Activated naive CD8-positive, alpha-beta T cell treated with anti-CD3 and anti-CD28 coated beads, Interleukin-2, amount 50 U/mL, for 16 hours (primary cell): ENCODE measurements around the gene PTPRM.

ENCODE experiments used
- DNase-seq: peaks from one replicate; pipeline ENCODE4 v3.0.0-alpha.2; 2020; ENCODE audit warnings: low read depth, low spot score

The PTPRM gene

GRCh38 chr18:8279781-8280330 is 712.7 kb downstream of the PTPRM start:
- DNase-seq: no peak

GRCh38 chr18:8283891-8284585 is 716.9 kb downstream of the PTPRM start:
- DNase-seq: no peak

DNA sequence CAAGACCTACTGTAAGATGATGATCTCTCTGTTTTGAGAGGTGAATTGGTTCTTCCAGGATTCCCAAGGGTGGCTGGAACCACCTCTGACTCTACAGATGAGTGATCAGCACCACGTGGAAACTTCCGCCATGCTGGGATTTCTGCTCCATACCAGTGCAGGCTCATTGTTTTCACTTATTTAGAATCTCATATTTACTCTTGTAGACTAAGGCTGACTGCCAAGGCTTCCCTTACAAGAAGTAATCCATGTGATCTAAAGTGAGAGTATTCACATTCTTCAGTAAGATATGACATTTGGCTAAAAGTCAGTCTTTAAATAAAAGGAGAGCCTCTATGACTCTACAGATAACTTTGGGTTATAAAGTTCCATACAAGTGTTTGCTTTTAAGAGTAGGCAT is 719.2 kb downstream of the PTPRM start:
- no peak for DNase-seq

DNA sequence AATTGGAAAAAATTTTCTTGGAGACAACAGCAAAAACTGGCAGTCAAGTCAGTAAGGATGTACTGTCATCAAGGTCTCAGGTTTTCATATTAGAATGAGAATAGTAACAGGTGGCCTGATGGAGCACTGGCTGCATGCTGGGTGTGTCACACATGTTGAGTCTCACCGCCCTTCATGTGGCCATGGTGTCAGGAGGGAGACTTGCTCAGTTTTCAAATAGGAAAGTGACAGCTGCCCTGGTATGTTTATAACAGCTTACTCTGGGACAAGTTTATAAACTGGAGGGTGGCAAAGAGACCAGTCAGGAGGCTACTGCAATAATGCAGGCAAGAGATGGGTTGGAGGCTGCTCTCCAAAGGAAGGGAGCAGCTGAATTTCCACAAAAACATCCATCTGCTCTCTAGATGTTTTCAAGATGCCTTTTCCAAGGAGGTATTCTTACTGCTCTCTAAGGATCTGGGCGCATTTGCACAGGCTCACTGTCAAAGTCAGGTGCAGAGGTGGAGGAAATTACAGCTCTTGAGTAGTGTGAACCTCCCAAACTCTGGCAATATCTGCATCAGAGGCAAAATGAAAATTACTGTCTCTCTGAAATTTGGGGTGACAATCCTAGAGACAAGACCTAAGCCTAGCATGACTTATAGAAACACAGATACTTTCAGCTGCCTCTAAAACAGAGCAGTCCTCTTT is 720.2 kb downstream of the PTPRM start:
- no peak for DNase-seq

- no peak for DNase-seq
Measured at GRCh38 chr18:8288472-8289195, 721.5 kb downstream of the PTPRM start.

DNA sequence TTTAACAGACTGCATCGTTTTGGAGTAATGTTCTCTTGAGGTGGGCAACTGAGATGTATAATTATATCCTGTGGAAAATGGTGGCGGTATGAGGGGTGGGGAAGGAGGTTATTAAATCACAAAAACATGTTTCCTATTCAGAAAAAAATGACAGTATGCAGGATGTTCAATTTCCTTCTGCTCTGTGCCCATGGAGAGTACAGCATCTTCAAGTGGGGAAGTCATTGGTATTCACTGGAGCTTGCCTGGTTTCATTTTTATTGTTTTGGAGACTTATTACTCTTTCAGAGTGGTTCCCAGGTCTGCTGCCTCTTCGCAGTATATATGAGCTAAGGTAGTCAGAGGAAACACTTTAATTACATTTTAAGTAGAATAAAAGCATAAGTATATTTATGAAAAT is 723.3 kb downstream of the PTPRM start:
- DNase-seq: no peak

DNA sequence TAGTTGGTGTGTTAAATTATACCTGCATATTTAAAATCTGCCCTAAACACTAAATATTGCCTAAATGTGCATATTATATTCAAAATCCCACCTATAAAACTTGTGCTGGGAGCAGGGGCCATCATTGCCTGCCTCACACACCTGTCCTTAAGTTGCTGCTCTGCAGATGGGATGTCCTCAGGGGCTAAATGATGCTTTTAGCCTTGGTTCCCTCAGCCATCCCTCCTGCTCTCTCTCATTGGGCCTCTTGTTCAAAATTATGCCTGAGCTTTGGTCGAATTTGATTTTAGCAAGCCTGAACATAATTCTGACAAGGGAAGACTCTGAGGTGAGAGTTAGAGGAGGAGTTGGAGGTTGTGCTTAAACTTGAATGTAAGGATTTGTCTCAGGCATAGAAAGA is 723.8 kb downstream of the PTPRM start:
- DNase-seq: no peak

- DNase-seq: no peak
Measured at GRCh38 chr18:8293184-8293583, 726.1 kb downstream of the PTPRM start.

GRCh38 chr18:8296886-8297616 is 729.9 kb downstream of the PTPRM start:
- no peak for DNase-seq

DNA sequence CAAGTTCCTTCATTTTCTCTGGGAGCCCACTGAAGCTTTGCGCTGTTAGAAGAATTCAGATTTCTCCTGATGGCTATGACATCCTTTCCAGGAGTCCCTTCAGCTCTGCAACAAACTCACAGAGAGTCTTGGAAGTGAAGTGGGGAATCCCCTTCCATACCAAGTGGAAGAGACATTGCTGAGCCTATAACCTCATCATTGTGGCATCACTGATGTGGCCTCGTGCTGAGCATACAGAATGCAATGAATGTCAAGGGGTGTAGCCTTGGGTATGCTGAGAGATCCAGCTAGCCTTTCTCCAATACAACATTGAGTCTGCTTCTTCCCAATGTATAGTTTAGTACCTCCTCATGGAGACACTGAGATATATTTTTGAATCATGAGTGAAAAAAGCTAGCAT is 731.1 kb downstream of the PTPRM start:
- DNase-seq: no peak

DNA sequence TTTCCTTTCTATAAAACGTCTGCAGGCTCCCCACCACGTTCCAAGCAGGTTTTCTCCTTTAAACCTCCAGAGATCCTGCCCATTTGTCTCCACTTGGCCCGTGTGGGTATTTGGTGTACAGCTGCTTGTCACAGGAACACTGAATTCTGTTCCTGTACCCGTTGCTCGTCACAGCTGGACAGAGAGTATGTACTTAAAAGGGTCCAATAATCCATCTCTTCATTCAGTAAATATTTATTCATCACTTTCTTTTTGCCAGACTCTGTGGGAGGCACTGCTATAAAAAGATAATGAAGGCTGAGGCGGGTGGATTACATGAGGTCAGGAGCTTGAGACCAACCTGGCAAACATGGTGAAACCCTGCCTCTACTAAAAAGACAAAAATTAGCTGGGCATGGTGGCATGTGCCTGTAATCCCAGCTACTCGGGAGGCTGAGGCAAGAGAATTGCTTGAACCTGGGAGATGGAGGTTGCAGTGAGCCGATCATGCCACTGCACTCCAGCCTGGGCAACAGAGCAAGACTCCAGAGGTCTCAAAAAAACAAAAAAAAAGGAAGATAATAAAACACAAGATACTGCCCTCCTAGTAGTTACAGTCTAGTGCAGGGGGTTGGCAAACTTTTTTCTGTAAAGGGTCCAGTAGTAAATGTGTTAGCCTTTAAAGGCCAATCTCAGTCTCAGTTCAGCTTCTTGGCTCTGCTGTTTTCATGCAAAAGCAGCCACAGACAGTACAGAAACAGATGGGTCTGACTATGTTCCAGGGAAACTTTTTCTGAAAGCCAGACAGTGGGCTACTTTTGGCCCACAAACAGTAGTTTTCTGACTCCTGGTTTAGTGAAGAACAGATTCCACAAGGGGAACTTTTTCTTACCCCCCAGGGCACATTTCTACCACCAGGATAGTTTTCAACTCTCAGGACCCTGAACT is 732.2 kb downstream of the PTPRM start:
- no peak for DNase-seq

- no peak for DNase-seq
Measured at GRCh38 chr18:8300751-8301410, 733.8 kb downstream of the PTPRM start.

- DNase-seq: no peak
Measured at GRCh38 chr18:8301427-8302172, 734.5 kb downstream of the PTPRM start.

DNA sequence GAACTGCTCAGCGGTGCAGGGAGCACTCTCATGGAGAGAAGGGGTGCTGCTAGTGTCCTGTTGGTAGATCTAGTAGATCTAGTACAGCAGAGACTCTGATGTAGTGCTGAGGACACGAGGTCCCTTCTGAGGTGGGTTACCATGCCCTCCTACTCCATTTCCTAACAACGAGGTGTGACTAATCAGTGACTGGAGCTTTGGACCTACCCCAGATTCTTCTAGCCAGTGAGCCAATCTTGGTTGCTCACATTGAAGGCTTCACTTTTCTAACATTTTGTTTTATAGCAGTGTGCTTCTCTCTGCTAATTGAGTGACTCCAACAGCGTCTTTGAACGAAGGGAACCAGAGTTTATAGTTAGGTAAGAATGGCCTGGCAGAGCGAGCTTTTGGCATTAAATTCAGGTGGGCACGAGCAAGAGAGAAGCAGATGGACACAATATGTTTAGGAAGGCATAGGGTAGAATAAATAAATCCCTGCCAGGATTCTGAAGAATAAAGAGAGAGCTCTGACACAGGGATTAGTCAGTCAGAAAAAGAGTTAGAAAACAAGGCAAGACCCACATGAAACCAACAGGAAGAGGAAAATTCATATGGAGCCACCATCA is 736.1 kb downstream of the PTPRM start:
- DNase-seq: no peak

GRCh38 chr18:8307960-8308359 is 740.8 kb downstream of the PTPRM start:
- no peak for DNase-seq

DNA sequence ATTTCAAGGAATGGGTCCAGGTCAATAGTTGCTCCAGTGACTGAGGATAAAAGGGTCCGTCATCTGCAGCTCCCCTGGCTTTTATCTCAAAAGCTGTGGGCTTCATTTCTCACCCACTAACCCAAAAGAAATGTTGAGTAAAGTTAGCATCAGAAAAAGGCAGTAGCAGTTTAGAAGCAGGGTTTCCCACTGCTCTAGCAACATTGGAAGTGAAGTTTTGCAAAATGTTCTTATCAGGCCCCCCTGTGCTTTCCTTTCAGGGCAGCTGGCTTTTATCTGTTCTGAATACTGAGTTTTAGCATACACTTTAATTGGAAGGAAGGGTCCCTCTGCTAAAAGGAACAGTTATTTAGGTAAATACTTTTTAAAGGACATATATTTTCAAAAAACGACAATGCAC is 745.9 kb downstream of the PTPRM start:
- DNase-seq: no peak

DNA sequence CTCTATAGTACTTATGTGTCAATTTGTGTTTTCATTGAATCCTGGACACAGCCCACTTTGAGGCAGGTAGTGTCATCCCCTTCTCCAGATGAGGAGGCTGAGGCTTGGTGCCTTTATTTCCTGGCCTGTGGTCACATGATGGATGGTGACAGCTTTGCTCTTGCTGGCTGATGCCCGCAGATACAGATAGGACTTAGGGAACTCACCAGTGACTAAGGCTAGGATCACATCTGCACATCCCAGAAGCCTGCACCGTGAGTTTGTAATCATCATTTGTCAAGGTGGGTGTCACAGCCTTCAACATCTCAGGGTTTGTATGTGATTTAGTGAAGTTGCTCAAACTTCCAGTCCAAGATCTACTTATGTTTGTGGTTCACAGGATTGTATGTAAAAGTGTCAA is 747.0 kb downstream of the PTPRM start:
- DNase-seq: no peak

- DNase-seq: no peak
Measured at GRCh38 chr18:8319798-8320489, 752.8 kb downstream of the PTPRM start.
